Progenitor cell of endocrine pancreas (in vitro differentiated cells): ENCODE results near the gene TMUB2. TPM values are rescaled to one million over a fixed set of nuclear protein-coding genes. Genes with fewer than 3 reads are reported as not detected.

ENCODE experiments used
- DNase-seq: peaks from one replicate; pipeline ENCODE4 v3.0.0; 2021; ENCODE audit warnings: low spot score; ENCODE audit not compliant: unreplicated experiment
- H3K27ac Mint-ChIP-seq: 2 replicates; pipeline ENCODE4 v1.8.0; 2021; ENCODE audit warnings: mild to moderate bottlenecking, moderate library complexity, mixed read lengths
- H3K27me3 Mint-ChIP-seq: 2 replicates; pipeline ENCODE4 v1.8.0; 2021; ENCODE audit warnings: mixed read lengths
- H3K36me3 Mint-ChIP-seq: 2 replicates; pipeline ENCODE4 v1.8.0; 2022; ENCODE audit warnings: mixed read lengths; ENCODE audit not compliant: insufficient read depth
- H3K4me1 Mint-ChIP-seq: 2 replicates; pipeline ENCODE4 v1.8.0; 2021; ENCODE audit warnings: low read depth, mixed read lengths
- H3K4me3 Mint-ChIP-seq: 2 replicates; pipeline ENCODE4 v1.8.0; 2021; ENCODE audit warnings: low read depth, mild to moderate bottlenecking, moderate library complexity, mixed read lengths
- H3K9me3 Mint-ChIP-seq: 2 replicates; pipeline ENCODE4 v1.8.0; 2021; ENCODE audit warnings: low read depth, mixed read lengths
- total RNA-seq: library from RNA; stranded (reverse); gene quantifications from 2 replicates; pipeline ENCODE4 v1.2.1, GENCODE V29; 2021
- TF ChIP-seq, protein P1 (sequence below): fragments of 200-600 bp; sonication (generic); IDR thresholded peaks from one replicate; pipeline ENCODE4 v1.5.0; 2021; ENCODE audit warnings: antibody characterized with exemption, mild to moderate bottlenecking; ENCODE audit not compliant: unreplicated experiment

TMUB2 gene
- total RNA-seq, 1 donor from 2014 or later: 50.3 TPM

DNA sequence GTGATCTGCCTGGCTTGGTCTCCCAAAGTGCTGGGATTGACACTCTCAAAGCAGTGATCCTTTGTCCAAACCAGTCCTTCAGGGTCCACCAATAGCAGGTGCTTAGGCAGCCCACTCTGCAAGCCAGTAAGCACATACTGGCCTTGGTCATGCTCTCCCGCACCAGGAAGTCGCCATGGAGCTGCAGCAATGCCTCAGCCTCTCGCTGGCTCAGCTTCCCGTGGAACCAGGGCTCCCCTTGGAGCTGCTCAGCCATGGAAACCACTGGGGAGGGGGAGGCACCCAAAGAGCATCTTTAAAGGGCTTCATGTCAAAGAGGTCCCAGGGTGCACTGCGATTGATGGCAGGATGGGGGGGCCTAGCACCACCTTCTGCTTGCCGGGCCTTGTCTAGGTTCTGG lies 42.3 kb downstream of the TMUB2 start:
- TF ChIP-seq, protein P1, sequence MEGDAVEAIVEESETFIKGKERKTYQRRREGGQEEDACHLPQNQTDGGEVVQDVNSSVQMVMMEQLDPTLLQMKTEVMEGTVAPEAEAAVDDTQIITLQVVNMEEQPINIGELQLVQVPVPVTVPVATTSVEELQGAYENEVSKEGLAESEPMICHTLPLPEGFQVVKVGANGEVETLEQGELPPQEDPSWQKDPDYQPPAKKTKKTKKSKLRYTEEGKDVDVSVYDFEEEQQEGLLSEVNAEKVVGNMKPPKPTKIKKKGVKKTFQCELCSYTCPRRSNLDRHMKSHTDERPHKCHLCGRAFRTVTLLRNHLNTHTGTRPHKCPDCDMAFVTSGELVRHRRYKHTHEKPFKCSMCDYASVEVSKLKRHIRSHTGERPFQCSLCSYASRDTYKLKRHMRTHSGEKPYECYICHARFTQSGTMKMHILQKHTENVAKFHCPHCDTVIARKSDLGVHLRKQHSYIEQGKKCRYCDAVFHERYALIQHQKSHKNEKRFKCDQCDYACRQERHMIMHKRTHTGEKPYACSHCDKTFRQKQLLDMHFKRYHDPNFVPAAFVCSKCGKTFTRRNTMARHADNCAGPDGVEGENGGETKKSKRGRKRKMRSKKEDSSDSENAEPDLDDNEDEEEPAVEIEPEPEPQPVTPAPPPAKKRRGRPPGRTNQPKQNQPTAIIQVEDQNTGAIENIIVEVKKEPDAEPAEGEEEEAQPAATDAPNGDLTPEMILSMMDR: no peak
- H3K27me3 Mint-ChIP-seq: no peaks in the 10 kb centered on the region
- no peak overlapping the region for H3K27ac Mint-ChIP-seq
- H3K36me3 Mint-ChIP-seq: no peaks in the 10 kb centered on the region
- DNase-seq: no peak
- H3K4me1 Mint-ChIP-seq: peaks cover 4% of the 10 kb centered on the region
- H3K9me3 Mint-ChIP-seq: no peaks in the 10 kb centered on the region
- H3K4me3 Mint-ChIP-seq: no peak overlapping the region

DNA sequence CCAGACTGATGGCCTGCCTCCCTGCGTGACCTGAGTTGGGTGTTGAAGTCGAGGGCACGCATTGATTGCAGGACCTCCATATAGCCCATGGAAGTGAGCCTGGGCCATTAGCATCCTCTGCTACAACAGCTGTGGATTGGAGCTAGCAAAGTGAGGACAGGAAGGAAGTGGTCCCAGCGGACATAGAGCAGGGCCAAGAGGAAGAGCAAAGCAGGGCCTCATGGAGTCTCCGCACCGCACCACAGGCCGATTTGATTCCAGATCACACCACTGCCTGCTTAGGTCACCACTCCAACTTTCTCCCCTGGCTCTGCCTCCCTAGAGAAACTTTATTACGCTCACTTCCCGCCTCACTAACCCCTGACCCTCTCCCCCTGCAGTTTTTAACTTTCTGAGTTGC lies 43.4 kb downstream of the TMUB2 start:
- no peaks in the 10 kb centered on the region for H3K9me3 Mint-ChIP-seq
- no peak overlapping the region for H3K4me3 Mint-ChIP-seq
- TF ChIP-seq, protein P1: no peak
- H3K27ac Mint-ChIP-seq: peak overlapping the region; percentile 59
- peaks cover 4% of the 10 kb centered on the region for H3K4me1 Mint-ChIP-seq
- no peak for DNase-seq
- no peaks in the 10 kb centered on the region for H3K27me3 Mint-ChIP-seq
- no peaks in the 10 kb centered on the region for H3K36me3 Mint-ChIP-seq

DNA sequence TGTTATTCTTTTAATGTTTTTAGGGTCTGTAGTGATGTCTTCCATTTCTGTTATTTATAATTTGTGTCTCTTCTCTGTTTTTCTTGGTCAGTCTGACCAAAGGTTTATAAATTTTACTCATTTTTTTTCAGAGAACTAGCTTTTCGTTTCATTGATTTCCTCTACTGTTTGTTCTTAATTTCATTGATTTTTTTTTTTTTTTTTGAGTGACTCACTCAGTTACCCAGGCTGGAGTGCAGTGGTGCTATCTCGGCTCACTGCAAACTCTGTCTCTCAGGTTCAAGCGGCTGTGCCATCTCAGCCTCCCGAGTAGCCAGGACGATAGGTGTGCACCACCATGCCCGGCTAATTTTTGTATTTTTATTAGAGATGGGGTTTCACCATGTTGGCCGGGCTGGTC lies 45.3 kb downstream of the TMUB2 start:
- DNase-seq: no peak

DNA sequence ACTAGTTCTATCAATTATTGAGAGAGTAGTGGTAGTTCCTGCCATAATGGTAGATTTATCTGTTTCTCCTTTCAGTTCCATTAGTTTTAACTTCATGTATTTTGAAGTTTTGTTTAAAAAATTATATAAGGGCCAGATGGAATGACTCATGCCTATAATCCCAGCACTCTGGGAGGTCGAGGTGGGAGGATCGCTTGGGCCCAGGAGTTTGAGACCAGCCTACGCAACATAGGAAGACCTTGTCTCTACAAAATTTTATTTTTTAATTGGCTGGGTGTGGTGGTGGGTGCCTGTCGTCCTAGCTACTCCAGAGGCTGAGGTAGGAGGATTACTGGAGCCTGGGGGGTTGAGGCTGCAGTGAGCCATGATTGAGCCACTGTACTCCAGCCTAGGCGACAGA lies 46.8 kb downstream of the TMUB2 start:
- no peaks in the 10 kb centered on the region for H3K36me3 Mint-ChIP-seq
- no peaks in the 10 kb centered on the region for H3K9me3 Mint-ChIP-seq
- DNase-seq: no peak
- no peak overlapping the region for H3K4me3 Mint-ChIP-seq
- H3K4me1 Mint-ChIP-seq: peaks cover 4% of the 10 kb centered on the region
- H3K27ac Mint-ChIP-seq: no peak overlapping the region
- TF ChIP-seq, protein P1: no peak
- H3K27me3 Mint-ChIP-seq: peaks cover 8% of the 10 kb centered on the region

More for the DNA sequence above, 45.3 kb downstream of the TMUB2 start:
- peak overlapping the region; percentile 56 for H3K27ac Mint-ChIP-seq
- no peaks in the 10 kb centered on the region for H3K36me3 Mint-ChIP-seq
- peaks cover 8% of the 10 kb centered on the region for H3K27me3 Mint-ChIP-seq
- peaks cover 4% of the 10 kb centered on the region for H3K4me1 Mint-ChIP-seq
- H3K9me3 Mint-ChIP-seq: no peaks in the 10 kb centered on the region
- H3K4me3 Mint-ChIP-seq: no peak overlapping the region
- TF ChIP-seq, protein P1: no peak

DNA sequence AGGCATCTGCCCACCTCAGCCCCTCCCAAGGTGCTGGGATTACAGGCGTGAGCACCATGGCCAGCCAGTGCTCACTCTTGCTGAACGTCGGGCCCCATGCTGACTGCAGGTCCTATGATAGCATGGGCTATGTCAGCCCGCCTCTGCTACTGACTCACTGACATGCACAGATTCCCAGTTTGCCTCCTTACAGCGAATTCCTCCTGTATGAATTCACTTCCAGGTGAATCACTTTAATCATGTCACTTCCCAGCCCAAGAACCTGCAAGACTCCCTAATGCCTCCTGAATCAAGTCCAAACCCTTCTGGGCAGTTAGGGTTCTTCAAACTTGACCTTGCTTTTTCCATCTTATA lies 48.8 kb downstream of the TMUB2 start:
- peaks cover 2% of the 10 kb centered on the region for H3K4me1 Mint-ChIP-seq
- no peaks in the 10 kb centered on the region for H3K9me3 Mint-ChIP-seq
- TF ChIP-seq, protein P1: no peak
- H3K4me3 Mint-ChIP-seq: no peak overlapping the region
- no peaks in the 10 kb centered on the region for H3K36me3 Mint-ChIP-seq
- H3K27me3 Mint-ChIP-seq: peaks cover 8% of the 10 kb centered on the region
- no peak for DNase-seq
- H3K27ac Mint-ChIP-seq: no peak overlapping the region
